22Rv1 (cell line): Measurements from ENCODE around the gene RAI1.

Source experiments
- H3K27ac ChIP-seq: fragments of 450-650 bp; 2 replicates; pipeline ENCODE4 v1.5.1; 2017
- CTCF ChIP-seq: fragments of 450-650 bp; IDR thresholded peaks from 2 replicates; pipeline ENCODE4 v1.5.1; 2017; ENCODE audit warnings: mild to moderate bottlenecking
- ZFX ChIP-seq: fragments of 450-650 bp; IDR thresholded peaks from 2 replicates; pipeline ENCODE4 v1.6.1; 2017; ENCODE audit warnings: antibody characterized with exemption, borderline replicate concordance

RAI1 gene

GRCh38 chr17:17711641-17712162 lies 30.4 kb downstream of the RAI1 start:
- TF ChIP-seq CTCF (no peak), ZFX (no peak)
- H3K27ac ChIP-seq = peak overlapping the region; percentile 18; the same call in 1 of the 2 replicates

GRCh38 chr17:17712268-17712924 lies 31.1 kb downstream of the RAI1 start:
- TF ChIP-seq ZFX (no peak), CTCF (no peak)
- H3K27ac ChIP-seq = no peak overlapping the region

- no peak for TF ChIP-seq CTCF
- no peak for TF ChIP-seq ZFX
- 0 out of 2 replicates have a peak overlapping the region, but pooled peaks have one; percentile 5 for H3K27ac ChIP-seq
These were observed 32.6 kb downstream of the RAI1 start for GRCh38 chr17:17713839-17714238.

GRCh38 chr17:17714261-17714866 lies 33.1 kb downstream of the RAI1 start:
- peak overlapping the region; percentile 5; the same call in 1 of the 2 replicates for H3K27ac ChIP-seq
- no peak for TF ChIP-seq CTCF
- TF ChIP-seq ZFX = no peak

GRCh38 chr17:17714879-17715278 lies 33.6 kb downstream of the RAI1 start:
- TF ChIP-seq CTCF (no peak), ZFX (no peak)
- peak overlapping the region; percentile 5; the same call in 1 of the 2 replicates for H3K27ac ChIP-seq

GRCh38 chr17:17716837-17717523 lies 35.7 kb downstream of the RAI1 start:
- TF ChIP-seq CTCF = no peak
- TF ChIP-seq ZFX = no peak
- H3K27ac ChIP-seq = no peak overlapping the region
